Measurements from ENCODE around the gene IL1RAPL2. TPM values are rescaled to one million over a fixed set of nuclear protein-coding genes. Genes with fewer than 3 reads are reported as not detected.

IL1RAPL2 gene
- total and polyA plus RNA-seq, 10 of the 15 experiments (the other 5 are each of a cell fraction or from before 2014, with no cell fraction given), result 0.19 TPM; not detected in 9

DNA sequence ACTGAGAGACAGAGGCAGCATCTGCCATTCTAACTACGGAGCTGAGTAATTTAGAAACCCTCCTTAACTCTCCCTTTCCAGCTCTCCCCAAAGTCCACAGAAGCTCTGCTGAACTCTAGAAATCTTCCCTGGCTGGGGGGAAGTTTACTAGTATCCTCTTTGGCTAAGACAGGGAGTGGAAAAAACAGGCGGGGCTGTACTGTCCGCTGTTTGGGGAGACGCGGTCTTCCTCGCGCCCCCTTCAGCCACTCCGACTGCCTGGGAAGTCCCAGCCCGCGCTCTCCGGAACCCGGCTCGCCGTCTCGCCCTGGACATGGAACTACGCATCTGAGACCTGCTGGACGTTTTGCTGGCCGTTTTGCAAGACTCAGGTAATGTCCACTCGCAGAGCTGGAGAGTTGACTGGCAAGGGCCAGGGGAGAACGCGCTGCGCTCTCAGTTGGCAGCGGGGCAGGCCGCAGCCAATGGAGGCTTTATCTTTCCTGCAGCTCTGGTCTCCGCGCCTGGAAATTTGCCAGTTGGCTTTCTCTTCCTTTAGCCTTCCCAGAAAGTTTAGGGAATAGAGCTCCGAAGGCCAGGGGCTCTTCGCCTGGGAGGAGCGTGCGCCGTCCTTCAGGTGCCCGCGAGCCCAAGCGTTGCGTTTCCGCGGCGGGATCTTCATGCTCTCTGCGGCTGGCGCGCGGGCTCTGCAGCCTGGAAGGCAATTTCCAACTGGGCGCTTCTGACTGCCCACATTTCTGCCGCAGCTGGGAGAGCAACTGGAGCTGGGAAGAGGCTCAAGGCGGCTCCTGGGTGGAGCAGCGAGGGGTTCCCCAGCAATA, 892 bp downstream of the IL1RAPL2 start (continued):
- TF ChIP-seq, protein P1, sequence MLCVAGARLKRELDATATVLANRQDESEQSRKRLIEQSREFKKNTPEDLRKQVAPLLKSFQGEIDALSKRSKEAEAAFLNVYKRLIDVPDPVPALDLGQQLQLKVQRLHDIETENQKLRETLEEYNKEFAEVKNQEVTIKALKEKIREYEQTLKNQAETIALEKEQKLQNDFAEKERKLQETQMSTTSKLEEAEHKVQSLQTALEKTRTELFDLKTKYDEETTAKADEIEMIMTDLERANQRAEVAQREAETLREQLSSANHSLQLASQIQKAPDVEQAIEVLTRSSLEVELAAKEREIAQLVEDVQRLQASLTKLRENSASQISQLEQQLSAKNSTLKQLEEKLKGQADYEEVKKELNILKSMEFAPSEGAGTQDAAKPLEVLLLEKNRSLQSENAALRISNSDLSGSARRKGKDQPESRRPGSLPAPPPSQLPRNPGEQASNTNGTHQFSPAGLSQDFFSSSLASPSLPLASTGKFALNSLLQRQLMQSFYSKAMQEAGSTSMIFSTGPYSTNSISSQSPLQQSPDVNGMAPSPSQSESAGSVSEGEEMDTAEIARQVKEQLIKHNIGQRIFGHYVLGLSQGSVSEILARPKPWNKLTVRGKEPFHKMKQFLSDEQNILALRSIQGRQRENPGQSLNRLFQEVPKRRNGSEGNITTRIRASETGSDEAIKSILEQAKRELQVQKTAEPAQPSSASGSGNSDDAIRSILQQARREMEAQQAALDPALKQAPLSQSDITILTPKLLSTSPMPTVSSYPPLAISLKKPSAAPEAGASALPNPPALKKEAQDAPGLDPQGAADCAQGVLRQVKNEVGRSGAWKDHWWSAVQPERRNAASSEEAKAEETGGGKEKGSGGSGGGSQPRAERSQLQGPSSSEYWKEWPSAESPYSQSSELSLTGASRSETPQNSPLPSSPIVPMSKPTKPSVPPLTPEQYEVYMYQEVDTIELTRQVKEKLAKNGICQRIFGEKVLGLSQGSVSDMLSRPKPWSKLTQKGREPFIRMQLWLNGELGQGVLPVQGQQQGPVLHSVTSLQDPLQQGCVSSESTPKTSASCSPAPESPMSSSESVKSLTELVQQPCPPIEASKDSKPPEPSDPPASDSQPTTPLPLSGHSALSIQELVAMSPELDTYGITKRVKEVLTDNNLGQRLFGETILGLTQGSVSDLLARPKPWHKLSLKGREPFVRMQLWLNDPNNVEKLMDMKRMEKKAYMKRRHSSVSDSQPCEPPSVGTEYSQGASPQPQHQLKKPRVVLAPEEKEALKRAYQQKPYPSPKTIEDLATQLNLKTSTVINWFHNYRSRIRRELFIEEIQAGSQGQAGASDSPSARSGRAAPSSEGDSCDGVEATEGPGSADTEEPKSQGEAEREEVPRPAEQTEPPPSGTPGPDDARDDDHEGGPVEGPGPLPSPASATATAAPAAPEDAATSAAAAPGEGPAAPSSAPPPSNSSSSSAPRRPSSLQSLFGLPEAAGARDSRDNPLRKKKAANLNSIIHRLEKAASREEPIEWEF (IDR thresholded peaks at IDR 0.05; ENCODE audit: insufficient replicate concordance, low read depth, low read length), result no peak
- TF ChIP-seq RBBP5 (conservative IDR thresholded peaks at IDR 0.05) (no peak), EZH2 (IDR thresholded peaks at IDR 0.05; ENCODE audit: borderline replicate concordance, control insufficient read depth, low read depth, low read length) (no peak), SP1 (IDR thresholded peaks at IDR 0.05; ENCODE audit: low read depth, low read length) (no peak), ZNF384 (IDR thresholded peaks at IDR 0.05; ENCODE audit: borderline replicate concordance, low read depth, low read length) (no peak), ZBTB11 (CRISPR knock-in tag; IDR thresholded peaks at IDR 0.05) (no peak)
- TF ChIP-seq, protein P2, sequence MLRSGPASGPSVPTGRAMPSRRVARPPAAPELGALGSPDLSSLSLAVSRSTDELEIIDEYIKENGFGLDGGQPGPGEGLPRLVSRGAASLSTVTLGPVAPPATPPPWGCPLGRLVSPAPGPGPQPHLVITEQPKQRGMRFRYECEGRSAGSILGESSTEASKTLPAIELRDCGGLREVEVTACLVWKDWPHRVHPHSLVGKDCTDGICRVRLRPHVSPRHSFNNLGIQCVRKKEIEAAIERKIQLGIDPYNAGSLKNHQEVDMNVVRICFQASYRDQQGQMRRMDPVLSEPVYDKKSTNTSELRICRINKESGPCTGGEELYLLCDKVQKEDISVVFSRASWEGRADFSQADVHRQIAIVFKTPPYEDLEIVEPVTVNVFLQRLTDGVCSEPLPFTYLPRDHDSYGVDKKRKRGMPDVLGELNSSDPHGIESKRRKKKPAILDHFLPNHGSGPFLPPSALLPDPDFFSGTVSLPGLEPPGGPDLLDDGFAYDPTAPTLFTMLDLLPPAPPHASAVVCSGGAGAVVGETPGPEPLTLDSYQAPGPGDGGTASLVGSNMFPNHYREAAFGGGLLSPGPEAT (IDR thresholded peaks at IDR 0.05; ENCODE audit: low read depth), result no peak
- TF ChIP-seq, protein P3, sequence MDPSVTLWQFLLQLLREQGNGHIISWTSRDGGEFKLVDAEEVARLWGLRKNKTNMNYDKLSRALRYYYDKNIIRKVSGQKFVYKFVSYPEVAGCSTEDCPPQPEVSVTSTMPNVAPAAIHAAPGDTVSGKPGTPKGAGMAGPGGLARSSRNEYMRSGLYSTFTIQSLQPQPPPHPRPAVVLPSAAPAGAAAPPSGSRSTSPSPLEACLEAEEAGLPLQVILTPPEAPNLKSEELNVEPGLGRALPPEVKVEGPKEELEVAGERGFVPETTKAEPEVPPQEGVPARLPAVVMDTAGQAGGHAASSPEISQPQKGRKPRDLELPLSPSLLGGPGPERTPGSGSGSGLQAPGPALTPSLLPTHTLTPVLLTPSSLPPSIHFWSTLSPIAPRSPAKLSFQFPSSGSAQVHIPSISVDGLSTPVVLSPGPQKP (IDR thresholded peaks at IDR 0.05; ENCODE audit: low read depth, low read length), result no peak
